D721Med (cell line): ENCODE data around the gene LINC00305.

Experiments
- DNase-seq: peaks from one replicate; pipeline ENCODE4 v3.0.0; 2011; ENCODE audit warnings: low spot score; ENCODE audit not compliant: insufficient read length
- FAIRE-seq: peaks from 2 replicates; lab custom pipeline; 2011; peaks lifted over from hg19 to GRCh38; lab: Jason Lieb, UNC
- TF ChIP-seq, protein P1 (sequence below): IDR thresholded peaks from 2 replicates; pipeline ENCODE4 v1.5.1; 2012; ENCODE audit warnings: mild to moderate bottlenecking, control low read depth; ENCODE audit not compliant: insufficient read depth; ENCODE audit errors: missing control alignments

LINC00305 gene

GRCh38 chr18:64044616-64045015 lies 104.3 kb downstream of the LINC00305 start:
- DNase-seq (no peak), FAIRE-seq (peak; percentile 80)
- TF ChIP-seq, protein P1, sequence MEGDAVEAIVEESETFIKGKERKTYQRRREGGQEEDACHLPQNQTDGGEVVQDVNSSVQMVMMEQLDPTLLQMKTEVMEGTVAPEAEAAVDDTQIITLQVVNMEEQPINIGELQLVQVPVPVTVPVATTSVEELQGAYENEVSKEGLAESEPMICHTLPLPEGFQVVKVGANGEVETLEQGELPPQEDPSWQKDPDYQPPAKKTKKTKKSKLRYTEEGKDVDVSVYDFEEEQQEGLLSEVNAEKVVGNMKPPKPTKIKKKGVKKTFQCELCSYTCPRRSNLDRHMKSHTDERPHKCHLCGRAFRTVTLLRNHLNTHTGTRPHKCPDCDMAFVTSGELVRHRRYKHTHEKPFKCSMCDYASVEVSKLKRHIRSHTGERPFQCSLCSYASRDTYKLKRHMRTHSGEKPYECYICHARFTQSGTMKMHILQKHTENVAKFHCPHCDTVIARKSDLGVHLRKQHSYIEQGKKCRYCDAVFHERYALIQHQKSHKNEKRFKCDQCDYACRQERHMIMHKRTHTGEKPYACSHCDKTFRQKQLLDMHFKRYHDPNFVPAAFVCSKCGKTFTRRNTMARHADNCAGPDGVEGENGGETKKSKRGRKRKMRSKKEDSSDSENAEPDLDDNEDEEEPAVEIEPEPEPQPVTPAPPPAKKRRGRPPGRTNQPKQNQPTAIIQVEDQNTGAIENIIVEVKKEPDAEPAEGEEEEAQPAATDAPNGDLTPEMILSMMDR = no peak

DNA sequence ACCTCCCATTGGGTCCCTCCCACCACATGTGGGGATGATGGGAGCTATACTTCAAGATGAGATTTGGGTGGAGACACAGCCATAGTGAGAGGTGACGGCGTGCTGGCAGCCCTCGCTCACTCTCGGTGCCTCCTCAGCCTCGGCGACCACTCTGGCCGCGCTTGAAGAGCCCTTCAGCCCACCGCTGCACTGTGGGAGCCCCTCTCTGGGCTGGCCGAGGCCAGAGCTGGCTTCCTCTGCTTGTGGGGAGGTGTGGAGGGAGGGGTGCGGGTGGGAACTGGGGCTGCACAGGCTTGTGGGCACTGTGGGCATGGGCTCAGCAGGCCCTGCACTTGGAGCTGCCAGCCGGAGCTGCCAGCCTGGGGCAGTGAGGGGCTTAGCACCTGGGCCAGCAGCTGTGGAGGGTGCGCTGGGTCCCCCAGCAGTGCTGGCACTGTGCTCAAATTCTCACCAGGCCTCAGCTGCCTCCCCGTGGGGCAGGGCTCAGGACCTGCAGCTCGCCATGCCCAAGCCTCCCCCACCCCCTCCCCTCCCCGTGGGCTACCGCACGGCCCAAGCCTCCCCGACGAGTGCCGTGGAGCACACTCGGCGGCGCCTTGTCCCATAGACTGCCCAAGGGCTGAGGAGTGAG lies 106.0 kb downstream of the LINC00305 start:
- TF ChIP-seq, protein P1 = no peak
- FAIRE-seq = no peak

DNA sequence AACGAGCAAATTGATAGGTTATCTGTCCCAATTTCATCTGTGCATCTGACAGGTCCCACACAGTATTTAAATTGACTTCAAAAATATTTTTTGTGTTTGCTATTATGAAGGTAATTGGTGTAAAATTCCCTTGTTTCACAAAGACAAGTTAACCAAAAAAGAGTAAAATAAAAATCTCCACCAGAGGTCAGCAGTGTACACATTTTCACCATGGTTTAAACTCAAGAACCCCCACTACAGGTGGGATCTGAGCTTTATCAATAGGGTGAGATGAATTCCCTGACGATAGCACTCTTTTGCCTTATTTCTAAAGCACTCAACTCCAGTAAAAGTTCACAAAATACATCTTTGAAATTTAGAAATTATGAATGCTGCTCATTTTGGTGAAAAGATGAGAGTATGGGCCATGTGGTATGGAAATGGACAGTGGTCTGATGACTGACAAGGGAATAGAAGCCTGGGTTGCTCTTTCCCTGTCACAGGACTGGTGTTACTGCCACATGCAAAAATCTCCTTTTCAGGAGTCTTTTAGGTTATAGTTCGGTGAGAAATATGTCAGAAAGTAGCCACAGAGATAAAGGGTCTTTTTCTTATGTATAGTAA lies 111.0 kb downstream of the LINC00305 start:
- FAIRE-seq (peak; percentile 100), DNase-seq (peak; percentile 47)
- TF ChIP-seq, protein P1 = peak; percentile 68

More for the DNA sequence above, 106.0 kb downstream of the LINC00305 start:
- DNase-seq = no peak

DNA sequence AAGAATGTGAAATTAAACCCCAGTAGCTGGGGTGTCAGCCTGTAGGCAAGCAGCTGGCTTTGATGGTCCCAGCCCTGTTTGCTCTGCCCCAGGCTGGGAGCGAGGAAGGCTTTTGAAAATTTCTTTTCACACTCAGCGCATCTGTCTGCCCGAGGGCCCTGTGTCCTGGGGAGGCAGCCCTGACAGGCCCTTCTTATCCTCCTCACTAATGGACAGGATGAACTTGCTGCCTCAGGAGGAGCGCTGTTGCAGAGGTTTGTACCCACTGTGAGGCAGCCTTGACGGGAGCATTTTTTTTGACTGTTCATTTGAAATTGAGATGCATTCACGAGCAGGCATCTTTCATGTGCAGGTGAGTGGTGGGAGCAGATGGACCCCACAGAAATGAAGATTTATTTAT lies 116.6 kb downstream of the LINC00305 start:
- TF ChIP-seq, protein P1 = no peak
- no peak for FAIRE-seq
- no peak for DNase-seq

- no peak for FAIRE-seq
- TF ChIP-seq, protein P1 = no peak
- DNase-seq = no peak
Observed at GRCh38 chr18:64031411-64031810, 117.5 kb downstream of the LINC00305 start.
